Colonic mucosa (tissue), 4 donors: ENCODE results near the gene MAP3K2. TPM values are rescaled to one million over a fixed set of nuclear protein-coding genes. Genes with fewer than 3 reads are reported as not detected.

Source experiments
- DNase-seq: peaks from one replicate; pipeline ENCODE4 v3.0.0-alpha.2; 2020
- H3K27ac ChIP-seq: fragments of 200-600 bp; one replicate; pipeline ENCODE4 v1.8.0; 2021
- H3K27me3 ChIP-seq: fragments of 200-600 bp; one replicate; pipeline ENCODE4 v1.8.0; 2021
- H3K36me3 ChIP-seq: fragments of 200-600 bp; one replicate; pipeline ENCODE4 v1.8.0; 2021
- H3K4me1 ChIP-seq: fragments of 200-600 bp; one replicate; pipeline ENCODE4 v1.8.0; 2021; ENCODE audit warnings: mild to moderate bottlenecking
- H3K4me3 ChIP-seq: fragments of 200-600 bp; one replicate; pipeline ENCODE4 v1.8.0; 2021
- H3K9ac ChIP-seq, 2 donors: one replicate each; pipeline ENCODE4 v1.7.0; 2013; ENCODE audit warnings: control low read depth in 2 of 2, low read depth in 2 of 2, low read length in 2 of 2
- H3K9me3 ChIP-seq: fragments of 200-600 bp; one replicate; pipeline ENCODE4 v1.8.0; 2021
- intact Hi-C: fragments of 100-400 bp; cut with DNase I; formaldehyde crosslinking; loops from one replicate; pipeline ENCODE4 v1.14.1; 2022
- total RNA-seq, 2 donors: library from RNA; stranded (reverse); fragmentation: NEBNext Ultra II Directional in 1 of 2; extraction: Animal tissue kit (Norgen Biotek cat#: 25700) in 1 of 2; gene quantifications; one replicate each; pipeline ENCODE4 v1.2.1, GENCODE V29; 2021
- TF ChIP-seq, protein P1 (sequence below): fragments of 200-600 bp; IDR thresholded peaks from one replicate; pipeline ENCODE4 v1.8.0; 2022; ENCODE audit warnings: antibody characterized with exemption, mild to moderate bottlenecking
- donor health status: healthy.
- donor health status: DM: no; HTN: no; CAD: no.
- donor health status: DM: no; HTN: no; CAD: no.

MAP3K2 gene
- total RNA-seq, 2 donors from 2014 or later = 53.8 to 76.0 TPM

DNA sequence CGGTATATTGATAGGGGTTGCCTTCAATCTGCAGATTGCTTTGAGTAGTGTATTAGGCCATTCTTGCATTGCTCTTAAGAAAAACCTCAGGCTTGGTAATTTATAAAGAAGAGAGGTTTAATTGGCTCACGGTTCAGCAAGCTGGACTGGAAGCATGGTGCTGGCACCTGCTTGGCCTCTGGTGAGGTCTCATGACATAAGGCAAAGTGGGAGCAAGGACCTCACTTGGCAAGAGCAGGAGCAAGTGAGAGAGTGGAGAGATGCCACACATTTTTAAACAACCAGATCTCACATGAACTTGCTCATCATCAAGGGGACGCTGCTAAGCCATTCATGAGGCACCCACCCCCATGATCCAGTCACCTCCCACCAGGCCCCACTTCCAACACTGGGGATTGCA, 4.9 kb downstream of the MAP3K2 start:
- H3K9me3 ChIP-seq = no peaks in the 10 kb centered on the region
- H3K4me3 ChIP-seq = no peak overlapping the region
- DNase-seq = no peak
- H3K27me3 ChIP-seq = no peaks in the 10 kb centered on the region
- H3K27ac ChIP-seq = no peak overlapping the region
- no peaks in the 10 kb centered on the region for H3K36me3 ChIP-seq
- peaks cover 4% of the 10 kb centered on the region for H3K4me1 ChIP-seq
- intact Hi-C loops = no loop called here
- TF ChIP-seq, protein P1, sequence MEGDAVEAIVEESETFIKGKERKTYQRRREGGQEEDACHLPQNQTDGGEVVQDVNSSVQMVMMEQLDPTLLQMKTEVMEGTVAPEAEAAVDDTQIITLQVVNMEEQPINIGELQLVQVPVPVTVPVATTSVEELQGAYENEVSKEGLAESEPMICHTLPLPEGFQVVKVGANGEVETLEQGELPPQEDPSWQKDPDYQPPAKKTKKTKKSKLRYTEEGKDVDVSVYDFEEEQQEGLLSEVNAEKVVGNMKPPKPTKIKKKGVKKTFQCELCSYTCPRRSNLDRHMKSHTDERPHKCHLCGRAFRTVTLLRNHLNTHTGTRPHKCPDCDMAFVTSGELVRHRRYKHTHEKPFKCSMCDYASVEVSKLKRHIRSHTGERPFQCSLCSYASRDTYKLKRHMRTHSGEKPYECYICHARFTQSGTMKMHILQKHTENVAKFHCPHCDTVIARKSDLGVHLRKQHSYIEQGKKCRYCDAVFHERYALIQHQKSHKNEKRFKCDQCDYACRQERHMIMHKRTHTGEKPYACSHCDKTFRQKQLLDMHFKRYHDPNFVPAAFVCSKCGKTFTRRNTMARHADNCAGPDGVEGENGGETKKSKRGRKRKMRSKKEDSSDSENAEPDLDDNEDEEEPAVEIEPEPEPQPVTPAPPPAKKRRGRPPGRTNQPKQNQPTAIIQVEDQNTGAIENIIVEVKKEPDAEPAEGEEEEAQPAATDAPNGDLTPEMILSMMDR = no peak
- no peak overlapping the region for H3K9ac ChIP-seq

DNA sequence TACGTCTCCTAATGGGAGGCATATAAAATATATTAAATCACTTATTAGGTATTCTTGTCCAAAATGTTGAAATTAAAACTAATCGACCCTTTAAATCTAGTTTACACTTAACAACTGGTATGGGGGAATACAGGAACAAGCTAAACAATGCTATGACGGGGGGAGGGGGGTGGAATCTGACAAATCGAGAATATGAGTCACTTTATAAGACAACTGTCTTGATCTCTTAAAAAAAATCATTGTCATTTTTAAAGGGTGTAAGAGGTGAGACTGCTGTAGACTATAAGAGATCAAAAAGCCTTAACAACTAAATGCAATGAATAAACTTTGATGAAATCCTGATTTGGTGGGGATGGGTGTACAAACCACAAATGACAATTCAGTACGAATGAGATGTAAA, 6.0 kb downstream of the MAP3K2 start:
- no peaks in the 10 kb centered on the region for H3K27me3 ChIP-seq
- TF ChIP-seq, protein P1 = no peak
- no peaks in the 10 kb centered on the region for H3K9me3 ChIP-seq
- intact Hi-C loops = no loop called here
- H3K9ac ChIP-seq = no peak overlapping the region
- H3K27ac ChIP-seq = no peak overlapping the region
- H3K4me3 ChIP-seq = no peak overlapping the region
- DNase-seq = no peak
- no peaks in the 10 kb centered on the region for H3K36me3 ChIP-seq
- peaks cover 4% of the 10 kb centered on the region for H3K4me1 ChIP-seq

DNA sequence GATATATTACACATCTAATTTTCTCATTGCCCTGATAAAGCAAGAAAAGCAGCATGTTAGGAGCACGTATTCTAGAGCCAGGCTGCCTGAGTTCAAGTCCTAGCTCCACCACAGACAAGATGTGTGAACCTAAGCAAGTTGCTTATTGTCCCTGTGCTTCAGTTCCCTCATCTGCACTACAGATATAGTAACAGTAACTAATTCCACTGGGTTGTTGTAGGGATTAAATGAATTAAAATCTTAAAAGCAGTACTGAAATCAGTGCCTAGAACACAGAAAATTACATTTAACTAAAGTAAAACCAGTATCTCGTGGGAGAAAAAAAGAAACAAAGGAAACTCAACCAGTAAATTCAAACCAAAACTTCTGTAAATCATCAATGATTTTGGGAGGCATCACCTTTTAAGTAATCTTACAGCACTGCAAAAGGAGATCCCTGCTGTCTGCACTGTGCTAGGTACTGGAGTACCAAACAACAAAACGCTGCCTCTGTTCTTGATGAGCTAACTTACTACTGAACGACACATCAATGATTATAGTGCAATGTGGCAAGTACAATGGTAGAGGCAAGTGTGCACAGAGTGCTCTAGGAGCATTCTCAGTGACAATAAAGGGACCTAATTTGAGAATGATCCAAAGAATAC, 7.9 kb downstream of the MAP3K2 start:
- DNase-seq = no peak
- H3K27me3 ChIP-seq = no peaks in the 10 kb centered on the region
- H3K4me3 ChIP-seq = no peak overlapping the region
- H3K36me3 ChIP-seq = no peaks in the 10 kb centered on the region
- H3K9me3 ChIP-seq = no peaks in the 10 kb centered on the region
- H3K9ac ChIP-seq = no peak overlapping the region
- H3K4me1 ChIP-seq = peaks cover 4% of the 10 kb centered on the region
- TF ChIP-seq, protein P1 = no peak
- intact Hi-C loops = no loop called here
- H3K27ac ChIP-seq = no peak overlapping the region

DNA sequence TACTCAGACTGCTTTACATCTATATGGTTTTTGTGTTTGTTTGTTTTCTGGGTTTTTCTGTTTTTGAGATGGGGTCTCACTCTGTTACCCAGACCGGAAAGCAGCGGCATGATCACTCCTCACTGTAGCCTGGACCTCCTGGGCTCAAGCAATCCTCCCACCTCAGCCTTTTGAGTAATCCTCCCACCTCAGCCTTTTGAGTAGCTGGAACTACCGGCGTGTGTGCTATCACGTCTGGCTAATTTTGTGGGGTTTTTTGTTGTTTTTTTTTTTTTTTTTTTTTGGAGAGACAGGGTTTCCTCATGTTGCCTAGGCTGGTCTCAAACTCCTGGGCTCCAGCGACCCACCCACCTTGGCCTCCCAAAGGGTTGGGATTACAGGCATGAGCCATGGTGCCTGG, 9.1 kb downstream of the MAP3K2 start:
- H3K27ac ChIP-seq = no peak overlapping the region
- no peak overlapping the region for H3K9ac ChIP-seq
- no peaks in the 10 kb centered on the region for H3K27me3 ChIP-seq
- DNase-seq = no peak
- TF ChIP-seq, protein P1 = no peak
- H3K4me3 ChIP-seq = no peak overlapping the region
- no peaks in the 10 kb centered on the region for H3K9me3 ChIP-seq
- intact Hi-C loops = no loop called here
- H3K36me3 ChIP-seq = no peaks in the 10 kb centered on the region
- H3K4me1 ChIP-seq = peaks cover 4% of the 10 kb centered on the region

DNA sequence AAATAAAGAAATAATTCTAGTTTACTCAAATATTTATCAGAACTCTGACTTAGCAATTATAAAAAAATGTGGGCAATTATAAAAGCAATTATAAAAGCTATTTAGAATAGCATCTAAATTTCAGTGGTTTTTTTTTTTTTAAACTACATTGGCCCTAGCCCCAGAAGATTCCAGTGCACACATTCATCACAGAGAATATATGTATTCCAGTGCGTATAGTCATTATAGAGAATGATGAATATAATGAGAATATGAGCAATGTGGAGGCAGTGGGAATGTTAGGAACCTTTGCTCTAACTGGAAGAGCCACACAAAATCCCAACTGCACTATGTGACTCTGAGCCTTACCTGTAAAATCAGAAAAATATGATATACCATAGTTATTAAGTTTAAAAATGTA, 10.5 kb downstream of the MAP3K2 start:
- Histone ChIP-seq H3K9ac (no peak overlapping the region), H3K4me3 (no peak overlapping the region), H3K4me1 (peaks cover 4% of the 10 kb centered on the region), H3K36me3 (no peaks in the 10 kb centered on the region), H3K27me3 (no peaks in the 10 kb centered on the region), H3K27ac (no peak overlapping the region), H3K9me3 (no peaks in the 10 kb centered on the region)
- TF ChIP-seq, protein P1 = no peak
- intact Hi-C loops = no loop called here
- DNase-seq = no peak
